Left lung (tissue), 10 donors: Measurements from ENCODE around the gene TUBA3C. TPM values are rescaled to one million over a fixed set of nuclear protein-coding genes. Genes with fewer than 3 reads are reported as not detected.

Experiments used
- ATAC-seq: fragments of 200-7000 bp; cut with Tn5 transposase; one replicate; pipeline ENCODE4 v1.9.1; 2020; ENCODE audit warnings: moderate library complexity
- DNase-seq, 4 donors: peaks; one replicate each; pipeline ENCODE4 v3.0.0-alpha.2; 2013 to 2020
- H3K27ac ChIP-seq, 2 donors: fragments of 200-600 bp; sonication (generic) in 1 of 2; one replicate each; pipeline versions ENCODE4 v1.5.0 to v1.8.0; 2020 to 2021
- H3K27me3 ChIP-seq, 2 donors: fragments of 200-600 bp; sonication (generic) in 1 of 2; one replicate each; pipeline versions ENCODE4 v1.5.0 to v1.8.0; 2020 to 2021
- H3K36me3 ChIP-seq, 2 donors: fragments of 200-600 bp; sonication (generic) in 1 of 2; one replicate each; pipeline versions ENCODE4 v1.5.0 to v1.8.0; 2020 to 2021
- H3K4me1 ChIP-seq, 2 donors: fragments of 200-600 bp; one replicate each; pipeline ENCODE4 v1.8.0; 2021
- H3K4me3 ChIP-seq, 2 donors: fragments of 200-600 bp; sonication (generic) in 1 of 2; one replicate each; pipeline versions ENCODE4 v1.5.0 to v1.8.0; 2020 to 2021; ENCODE audit warnings: mild to moderate bottlenecking in 1 of 2
- H3K9me3 ChIP-seq, 2 donors: fragments of 200-600 bp; sonication (generic) in 1 of 2; one replicate each; pipeline versions ENCODE4 v1.5.0 to v1.8.0; 2020 to 2021
- intact Hi-C, 2 donors: fragments of 100-400 bp; cut with DNase I; formaldehyde crosslinking; loops; one replicate each; pipeline versions ENCODE4 v1.11.2 to v1.14.2; 2022
- polyA plus RNA-seq, 6 donors: library from polyadenylated mRNA; unstranded; fragments of 120-200 nt; gene quantifications; one replicate each; pipeline ENCODE4 v1.2.1, GENCODE V29; 2013; ENCODE audit not compliant: insufficient read length in 6 of 6
- total RNA-seq, 2 donors: library from RNA; stranded (reverse); fragmentation: NEBNext Ultra II Directional; extraction: Animal tissue kit (Norgen Biotek cat#: 25700); gene quantifications; one replicate each; pipeline ENCODE4 v1.2.1, GENCODE V29; 2021
- TF ChIP-seq, protein P1 (sequence below), 2 donors: fragments of 200-600 bp; sonication (generic) in 1 of 2; IDR thresholded peaks; one replicate each; pipeline versions ENCODE4 v1.5.0 to v1.8.0; 2021; ENCODE audit warnings: antibody characterized with exemption in 2 of 2
- donor health status: DM: no; HTN: yes; CAD: no.
- donor health status: DM: no; HTN: no; CAD: no.

Gene TUBA3C
- total and polyA plus RNA-seq, 8 donors: not detected

DNA sequence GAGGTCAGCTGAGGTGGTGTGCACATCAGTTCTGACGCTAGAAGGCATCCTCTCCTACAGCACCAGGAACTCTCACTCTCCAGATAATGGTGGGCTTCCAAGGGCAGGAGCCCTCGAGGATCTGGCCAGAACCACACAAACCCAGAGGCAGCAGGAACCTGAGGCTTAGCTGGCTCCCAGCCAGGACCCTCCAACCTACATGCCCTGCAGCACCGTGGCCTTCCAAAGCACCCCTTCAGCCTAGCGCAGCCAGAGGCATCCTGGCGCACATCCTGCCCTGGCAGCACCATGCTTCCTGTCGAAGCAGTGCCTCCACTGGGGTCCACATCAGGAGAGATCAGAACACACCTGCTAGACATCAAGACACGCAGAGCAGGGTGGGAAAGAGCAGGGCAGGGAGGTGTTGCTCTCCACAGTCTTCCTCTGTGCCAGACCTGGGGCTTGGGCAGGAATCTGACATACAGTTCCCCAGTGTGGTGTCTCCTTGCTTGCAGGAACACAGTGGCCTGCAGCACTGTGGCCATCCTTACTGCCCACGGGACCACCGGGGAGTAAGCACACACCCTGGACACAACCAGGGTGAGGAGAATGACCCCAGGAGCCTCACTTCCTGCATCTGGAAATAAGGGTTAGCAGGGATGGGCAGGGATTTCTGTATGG, 21.7 kb downstream of the TUBA3C start:
- DNase-seq: peak in 1 of 4 donors; percentile 20
- intact Hi-C loops: no loop called here
- TF ChIP-seq, protein P1, sequence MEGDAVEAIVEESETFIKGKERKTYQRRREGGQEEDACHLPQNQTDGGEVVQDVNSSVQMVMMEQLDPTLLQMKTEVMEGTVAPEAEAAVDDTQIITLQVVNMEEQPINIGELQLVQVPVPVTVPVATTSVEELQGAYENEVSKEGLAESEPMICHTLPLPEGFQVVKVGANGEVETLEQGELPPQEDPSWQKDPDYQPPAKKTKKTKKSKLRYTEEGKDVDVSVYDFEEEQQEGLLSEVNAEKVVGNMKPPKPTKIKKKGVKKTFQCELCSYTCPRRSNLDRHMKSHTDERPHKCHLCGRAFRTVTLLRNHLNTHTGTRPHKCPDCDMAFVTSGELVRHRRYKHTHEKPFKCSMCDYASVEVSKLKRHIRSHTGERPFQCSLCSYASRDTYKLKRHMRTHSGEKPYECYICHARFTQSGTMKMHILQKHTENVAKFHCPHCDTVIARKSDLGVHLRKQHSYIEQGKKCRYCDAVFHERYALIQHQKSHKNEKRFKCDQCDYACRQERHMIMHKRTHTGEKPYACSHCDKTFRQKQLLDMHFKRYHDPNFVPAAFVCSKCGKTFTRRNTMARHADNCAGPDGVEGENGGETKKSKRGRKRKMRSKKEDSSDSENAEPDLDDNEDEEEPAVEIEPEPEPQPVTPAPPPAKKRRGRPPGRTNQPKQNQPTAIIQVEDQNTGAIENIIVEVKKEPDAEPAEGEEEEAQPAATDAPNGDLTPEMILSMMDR (IDR thresholded peaks at IDR 0.05): no peak
- Histone ChIP-seq H3K27me3 (no peaks in the 10 kb centered on the region), H3K4me1 (no peaks in the 10 kb centered on the region), H3K36me3 (no peaks in the 10 kb centered on the region), H3K9me3 (peaks cover 0 to 37% of the 10 kb centered on the region in 2 donors), H3K27ac (no peak overlapping the region), H3K4me3 (no peak overlapping the region)
- ATAC-seq: no peak

DNA sequence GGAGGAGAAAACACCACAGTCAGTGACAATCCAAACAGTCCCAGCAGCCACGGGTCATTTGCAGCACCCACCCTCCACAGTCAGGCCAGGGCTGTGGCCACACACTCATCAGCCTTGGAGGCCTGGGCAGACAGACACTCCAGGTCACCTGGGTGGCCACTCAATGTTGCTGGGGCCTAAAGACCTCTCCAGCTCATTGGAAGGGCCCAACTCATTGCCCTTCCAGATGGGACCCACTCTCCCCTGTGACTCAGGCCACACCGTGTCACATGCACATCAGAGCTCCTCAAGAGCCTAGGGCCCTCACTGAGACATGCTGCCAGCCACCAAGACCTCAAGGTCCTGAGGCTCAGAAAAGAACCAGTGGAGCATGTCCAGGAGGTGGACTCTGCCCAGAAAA, 22.4 kb downstream of the TUBA3C start:
- no peak overlapping the region for H3K4me3 ChIP-seq
- peak in 1 of 4 donors; percentile 14 for DNase-seq
- H3K36me3 ChIP-seq: no peaks in the 10 kb centered on the region
- peaks cover 0 to 31% of the 10 kb centered on the region in 2 donors for H3K9me3 ChIP-seq
- intact Hi-C loops: no loop called here
- no peak for ATAC-seq
- TF ChIP-seq, protein P1 (IDR thresholded peaks at IDR 0.05): no peak
- H3K27ac ChIP-seq: no peak overlapping the region
- H3K4me1 ChIP-seq: no peaks in the 10 kb centered on the region
- H3K27me3 ChIP-seq: no peaks in the 10 kb centered on the region

DNA sequence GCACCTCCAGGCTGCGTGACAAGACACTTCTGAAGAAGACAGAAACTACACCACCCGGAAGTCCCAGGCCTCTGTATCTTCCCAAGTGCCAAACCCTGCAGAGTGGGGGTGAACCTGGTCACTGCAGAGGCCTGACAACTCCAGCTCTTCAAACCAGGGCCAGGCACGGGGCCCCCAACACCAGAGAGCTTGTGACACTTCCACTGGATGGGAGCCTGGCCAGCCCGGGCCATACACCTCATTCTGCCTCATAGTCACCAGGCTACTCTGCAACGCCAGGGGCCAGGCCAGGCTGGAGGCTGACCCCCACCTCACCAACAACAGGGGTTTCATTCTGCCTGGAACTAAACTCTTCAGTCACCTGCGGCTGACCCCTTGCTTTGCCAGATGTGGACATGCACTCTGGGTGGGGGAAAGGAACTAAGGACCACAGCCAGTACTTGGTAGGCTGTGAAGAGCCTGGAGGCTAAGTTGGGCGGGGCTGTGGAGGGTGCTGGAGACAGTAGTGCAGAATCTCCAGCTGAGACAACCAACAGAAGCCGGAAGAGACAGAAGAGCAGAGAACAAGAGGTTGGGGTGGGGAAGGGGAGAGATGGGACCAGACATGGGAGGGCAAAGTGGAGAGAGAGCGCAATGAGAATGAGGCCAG, 23.0 kb downstream of the TUBA3C start:
- H3K9me3 ChIP-seq: peaks cover 0 to 30% of the 10 kb centered on the region in 2 donors
- no peak overlapping the region for H3K4me3 ChIP-seq
- peak in 1 of 4 donors; percentile 18 for DNase-seq
- no peak for ATAC-seq
- no peaks in the 10 kb centered on the region for H3K27me3 ChIP-seq
- no peak overlapping the region for H3K27ac ChIP-seq
- TF ChIP-seq, protein P1 (IDR thresholded peaks at IDR 0.05): no peak
- intact Hi-C loops: no loop called here
- H3K4me1 ChIP-seq: no peaks in the 10 kb centered on the region
- H3K36me3 ChIP-seq: no peaks in the 10 kb centered on the region

DNA sequence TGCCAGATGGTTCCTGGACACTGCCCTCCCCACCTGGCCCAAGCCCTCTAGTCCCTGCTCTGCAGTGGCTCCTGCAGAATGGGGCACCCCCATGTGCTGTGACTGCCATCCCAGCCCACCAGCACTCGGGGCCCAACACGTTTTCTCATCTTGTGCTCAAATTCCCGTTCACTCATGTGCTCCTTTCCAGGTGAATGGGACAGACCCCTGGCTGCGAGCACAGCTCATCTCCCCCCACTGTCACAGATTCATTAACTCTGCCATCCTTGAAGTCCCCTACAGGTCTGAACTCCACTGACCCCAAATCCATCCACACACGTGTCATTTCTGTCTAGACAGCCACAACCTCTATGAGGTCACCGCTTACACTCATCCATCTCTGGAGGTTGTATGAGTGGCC, 23.6 kb downstream of the TUBA3C start:
- TF ChIP-seq, protein P1 (IDR thresholded peaks at IDR 0.05): no peak
- Histone ChIP-seq H3K9me3 (peaks cover 0 to 23% of the 10 kb centered on the region in 2 donors), H3K36me3 (no peaks in the 10 kb centered on the region), H3K4me3 (no peak overlapping the region), H3K4me1 (no peaks in the 10 kb centered on the region), H3K27ac (no peak overlapping the region), H3K27me3 (no peaks in the 10 kb centered on the region)
- DNase-seq (no peak), ATAC-seq (no peak)
- intact Hi-C loops: no loop called here

DNA sequence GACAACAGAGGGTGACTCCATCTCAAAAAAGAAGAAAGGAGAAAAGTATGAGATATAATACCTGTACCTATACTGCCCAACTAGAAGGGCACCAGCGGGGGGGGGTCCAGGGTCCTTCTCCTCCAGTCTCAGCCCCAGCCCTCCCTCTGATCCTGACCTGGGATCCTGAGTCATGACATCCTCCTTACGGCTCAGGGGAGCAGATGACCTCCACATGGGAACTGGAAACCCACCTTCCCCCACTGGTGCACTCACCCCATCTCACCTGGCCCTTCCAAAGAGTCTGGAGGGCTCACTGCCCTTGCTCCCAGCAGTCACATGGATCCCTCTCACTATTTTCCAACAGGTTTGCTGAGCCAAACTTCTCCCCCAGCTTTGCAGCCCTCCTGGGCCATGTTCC, 24.2 kb downstream of the TUBA3C start:
- intact Hi-C loops: no loop called here
- TF ChIP-seq, protein P1 (IDR thresholded peaks at IDR 0.05): no peak
- no peaks in the 10 kb centered on the region for H3K27me3 ChIP-seq
- no peak for DNase-seq
- no peak overlapping the region for H3K27ac ChIP-seq
- ATAC-seq: no peak
- no peaks in the 10 kb centered on the region for H3K4me1 ChIP-seq
- H3K36me3 ChIP-seq: no peaks in the 10 kb centered on the region
- peaks cover 0 to 18% of the 10 kb centered on the region in 2 donors for H3K9me3 ChIP-seq
- no peak overlapping the region for H3K4me3 ChIP-seq
